CD14-positive monocyte (primary cell): ENCODE data around the gene HES4. TPM values are rescaled to one million over a fixed set of nuclear protein-coding genes. Genes with fewer than 3 reads are reported as not detected.
A peak's percentile ranks its signal among the peaks of the same experiment; 100 is the strongest.

Source experiments
- DNase-seq, 3 donors: peaks; one replicate each; pipeline ENCODE4 v3.0.0-alpha.2; 2011 to 2022
- H2AFZ ChIP-seq: 2 replicates; pipeline ENCODE4 v1.6.0; 2012; ENCODE audit warnings: mild to moderate bottlenecking, low read depth, low read length, inconsistent platforms; ENCODE audit not compliant: insufficient read depth, poor library complexity, severe bottlenecking
- H3K27ac ChIP-seq, 2 donors: 1 replicate in 1 of 2; 2 replicates in 1 of 2; pipeline ENCODE4 v1.5.1; 2012 to 2013; ENCODE audit warnings: low read length in 2 of 2, control low read depth in 1 of 2, inconsistent platforms in 1 of 2, low read depth in 1 of 2, mild to moderate bottlenecking in 1 of 2
- H3K27me3 ChIP-seq, 2 donors: one replicate each; pipeline versions ENCODE4 v1.6.0 to v1.6.1; 2011 to 2013; ENCODE audit warnings: low read length in 2 of 2; ENCODE audit not compliant: control insufficient read depth in 2 of 2, insufficient read depth in 2 of 2
- H3K36me3 ChIP-seq, 2 donors: replicated peaks in 1 of 2; 1 replicate in 1 of 2; 2 replicates in 1 of 2; pipeline versions ENCODE4 v1.5.1 to v1.6.1; 2012 to 2013; ENCODE audit warnings: low read length in 2 of 2, control low read depth in 1 of 2, inconsistent platforms in 1 of 2, mild to moderate bottlenecking in 1 of 2; ENCODE audit not compliant: insufficient read depth in 2 of 2, control insufficient read depth in 1 of 2
- H3K4me1 ChIP-seq, 2 donors: 1 replicate in 1 of 2; 2 replicates in 1 of 2; pipeline versions ENCODE4 v1.5.1 to v1.6.1; 2012 to 2013; ENCODE audit warnings: low read length in 2 of 2, control low read depth in 1 of 2, inconsistent platforms in 1 of 2, mild to moderate bottlenecking in 1 of 2, moderate library complexity in 1 of 2; ENCODE audit not compliant: insufficient read depth in 2 of 2, control insufficient read depth in 1 of 2
- H3K4me2 ChIP-seq: replicated peaks from 2 replicates; pipeline ENCODE3; 2012; ENCODE audit warnings: low read length, moderate library complexity, mild to moderate bottlenecking; ENCODE audit not compliant: poor library complexity, severe bottlenecking; ENCODE audit errors: extremely low read depth
- H3K4me3 ChIP-seq, 3 experiments: fragments of 200-600 bp in 1 of 3; sonication (generic) in 1 of 3; replicated peaks in 1 of 3; 1 replicate in 2 of 3; 2 replicates in 1 of 3; pipeline ENCODE4 v1.5.1; 2011 to 2013; ENCODE audit warnings: low read length in 3 of 3, mild to moderate bottlenecking in 3 of 3, control low read depth in 2 of 3, low read depth in 2 of 3, inconsistent platforms in 1 of 3, moderate library complexity in 1 of 3
- H3K79me2 ChIP-seq: 2 replicates; pipeline ENCODE4 v1.6.0; 2012; ENCODE audit warnings: mild to moderate bottlenecking, control low read depth, inconsistent platforms, low read length, moderate library complexity; ENCODE audit not compliant: insufficient read depth
- H3K9ac ChIP-seq: 2 replicates; pipeline ENCODE4 v1.6.0; 2017; ENCODE audit warnings: low read length, mild to moderate bottlenecking; ENCODE audit not compliant: insufficient read depth, poor library complexity, severe bottlenecking
- H3K9me3 ChIP-seq, 2 donors: replicated peaks in 1 of 2; 1 replicate in 1 of 2; 2 replicates in 1 of 2; pipeline versions ENCODE4 v1.5.1 to v1.6.1; 2012 to 2013; ENCODE audit warnings: low read length in 2 of 2, control low read depth in 1 of 2; ENCODE audit not compliant: control insufficient read depth in 1 of 2, insufficient read depth in 1 of 2
- H4K20me1 ChIP-seq: 2 replicates; pipeline ENCODE4 v1.6.0; 2012; ENCODE audit warnings: mild to moderate bottlenecking, low read length, control low read depth, moderate library complexity; ENCODE audit not compliant: insufficient read depth
- H3K27ac Mint-ChIP-seq, 7 donors: one replicate each; pipeline ENCODE4 v1.8.0; 2020; ENCODE audit warnings: mild to moderate bottlenecking in 7 of 7, mixed read lengths in 7 of 7, moderate library complexity in 6 of 7, inconsistent platforms in 2 of 7
- H3K27me3 Mint-ChIP-seq, 3 donors: one replicate each; pipeline ENCODE4 v1.8.0; 2021 to 2022; ENCODE audit warnings: low read depth in 3 of 3, mild to moderate bottlenecking in 3 of 3, mixed read lengths in 3 of 3, moderate library complexity in 3 of 3, inconsistent platforms in 1 of 3
- H3K36me3 Mint-ChIP-seq, 2 donors: one replicate each; pipeline ENCODE4 v1.8.0; 2020; ENCODE audit warnings: mixed read lengths in 2 of 2, inconsistent platforms in 1 of 2, mild to moderate bottlenecking in 1 of 2
- H3K4me1 Mint-ChIP-seq: one replicate; pipeline ENCODE4 v1.8.0; 2020; ENCODE audit warnings: mild to moderate bottlenecking, mixed read lengths
- H3K4me3 Mint-ChIP-seq, 2 donors: one replicate each; pipeline ENCODE4 v1.8.0; 2020; ENCODE audit warnings: mild to moderate bottlenecking in 2 of 2, mixed read lengths in 2 of 2, moderate library complexity in 1 of 2
- H3K9me3 Mint-ChIP-seq, 7 donors: one replicate each; pipeline ENCODE4 v1.8.0; 2020 to 2022; ENCODE audit warnings: mixed read lengths in 7 of 7, mild to moderate bottlenecking in 6 of 7, moderate library complexity in 6 of 7, inconsistent platforms in 2 of 7
- CTCF ChIP-seq: fragments of 200-600 bp; IDR thresholded peaks from one replicate; pipeline ENCODE4 v1.8.0; 2022; ENCODE audit warnings: antibody characterized with exemption, mild to moderate bottlenecking
- WGBS: methylation state at CpG from one replicate; pipeline ENCODE4 v1.1.5; 2013; ENCODE audit warnings: missing lambda C conversion rate; ENCODE audit not compliant: insufficient coverage; 5-methylcytosine and 5-hydroxymethylcytosine counted together
- intact Hi-C, 2 donors: fragments of 100-400 bp; cut with micrococcal nuclease; formaldehyde crosslinking; loops; one replicate each; pipeline versions ENCODE4 v1.15.0 to v1.15.1; 2023
- polyA plus RNA-seq, 3 donors: library from polyadenylated mRNA; depleted of rRNA in 1 of 3; unstranded in 2 of 3; stranded (reverse) in 1 of 3; fragments of 300-500 nt in 2 of 3; fragments of >200 nt in 1 of 3; fragmentation: Illumina TruSeq in 2 of 3; gene quantifications; 1 replicate in 2 of 3; 2 replicates in 1 of 3; pipeline ENCODE4 v1.2.3, GENCODE V29; 2012 to 2021

The HES4 gene
- polyA plus RNA-seq, 3 donors, result 1.4 to 26.8 (median 2.0) TPM

- WGBS, result 22% methylated on average over 23 of the region's 29 CpGs
Measured at GRCh38 chr1:983798-984475, 16.0 kb downstream of the HES4 start.

More at GRCh38 chr1:983798-984475, 16.0 kb downstream of the HES4 start:
- DNase-seq, result peak in 2 of 3 donors; percentile 29 to 50
- Histone ChIP-seq H3K79me2 (no peaks in the 10 kb centered on the region), H3K4me1 (no peaks in the 10 kb centered on the region), H3K4me3 (no peak overlapping the region), H3K4me2 (no peak overlapping the region), H4K20me1 (no peaks in the 10 kb centered on the region), H3K27me3 (peaks cover 0 to 13% of the 10 kb centered on the region in 2 donors), H3K9ac (no peak overlapping the region), H3K36me3 (no peaks in the 10 kb centered on the region), H3K27ac (no peak overlapping the region), H3K9me3 (no peaks in the 10 kb centered on the region), H2AFZ (no peak overlapping the region)
- Mint-ChIP-seq H3K4me3 (no peak overlapping the region), H3K4me1 (no peaks in the 10 kb centered on the region), H3K36me3 (no peaks in the 10 kb centered on the region), H3K27ac (peak overlapping the region in 1 of 7 donors; percentile 24), H3K9me3 (peaks cover 0 to 6% (median 4%) of the 10 kb centered on the region in 7 donors), H3K27me3 (peaks cover 37 to 59% (median 43%) of the 10 kb centered on the region in 3 donors)
- peak; percentile 97 for TF ChIP-seq CTCF
- intact Hi-C loops, result loop anchor here (5.0 to 10.0 kb wide), 2 partner anchors 78 to 81 kb away; no protein-coding TSS in a partner anchor
